NCI-H82 treated with DMSO at 0.1 percent for 48 hours (cell line): ENCODE data around the gene RPS6KA1.
"Not testable (repeated sequence)": the region's sequence is repeated elsewhere in the genome, so short reads cannot be mapped to it uniquely, and the experiment has no call there.

ENCODE experiments used
- DNase-seq: peaks from one replicate; lab custom pipeline; 2025; ENCODE audit not compliant: unreplicated experiment; lab: John Stamatoyannopoulos, UW

Gene RPS6KA1

DNA sequence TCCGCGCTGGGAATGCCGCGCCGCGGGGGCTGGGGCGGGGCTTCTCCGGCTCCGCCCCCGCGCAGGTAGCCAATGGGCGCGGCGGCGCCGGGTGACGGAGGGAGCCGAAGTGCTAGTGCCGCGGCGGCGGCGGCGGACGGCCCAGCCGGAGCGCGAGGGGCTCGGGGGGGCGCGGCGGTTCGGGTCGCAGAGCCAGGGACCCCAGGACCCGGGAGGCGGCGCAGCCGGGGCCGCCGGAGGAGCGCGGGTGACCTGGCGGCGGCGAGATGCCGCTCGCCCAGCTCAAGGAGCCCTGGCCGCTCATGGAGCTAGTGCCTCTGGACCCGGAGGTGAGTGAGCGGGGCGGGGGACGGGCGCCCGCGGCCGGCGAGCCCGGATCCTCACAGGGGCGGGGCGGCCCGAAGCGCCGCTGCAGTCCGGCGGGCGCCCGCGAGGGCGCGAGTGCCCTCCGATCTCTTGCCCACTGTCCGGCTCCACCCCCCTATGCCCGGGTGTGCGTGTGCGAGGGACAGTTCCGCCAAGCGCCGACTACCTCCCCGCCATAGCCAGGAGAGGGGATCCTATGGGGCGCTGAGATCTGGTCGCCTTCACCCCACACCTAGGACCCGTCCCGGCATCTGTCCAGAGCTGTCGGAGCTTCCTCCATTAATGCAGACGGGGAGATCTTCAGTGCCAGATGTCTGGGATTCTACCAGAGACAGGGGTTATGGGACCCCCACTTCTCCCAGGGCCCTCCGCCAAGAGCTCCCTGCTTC lies at the start of gene RPS6KA1:
TSS of gene RPS6KA1 (plus strand) at position 107 of the 755 bp plus-strand sequence. CDS start at position 267, 160 bp downstream.
- peak; percentile 66 for DNase-seq

DNA sequence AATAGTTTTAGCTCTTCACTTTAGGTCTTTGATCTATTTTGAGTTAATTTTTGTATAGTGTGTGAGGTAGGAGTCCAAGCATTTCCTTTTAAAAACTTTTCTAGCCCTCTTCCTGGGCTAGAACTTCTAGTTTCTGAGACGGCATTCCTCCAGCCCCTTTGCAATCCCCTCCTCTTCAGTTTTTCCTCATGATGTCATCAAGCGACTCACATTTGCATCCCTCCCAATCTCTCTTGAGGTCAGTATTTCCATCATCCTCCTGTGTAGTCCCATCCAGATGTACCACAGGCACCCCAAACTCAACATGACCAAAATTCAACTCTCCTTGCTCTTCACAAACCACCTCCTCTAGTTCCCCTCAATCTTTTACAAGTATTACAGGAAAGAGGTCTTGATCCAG lies 46.6 kb upstream of the RPS6KA1 start:
- DNase-seq, result no peak

DNA sequence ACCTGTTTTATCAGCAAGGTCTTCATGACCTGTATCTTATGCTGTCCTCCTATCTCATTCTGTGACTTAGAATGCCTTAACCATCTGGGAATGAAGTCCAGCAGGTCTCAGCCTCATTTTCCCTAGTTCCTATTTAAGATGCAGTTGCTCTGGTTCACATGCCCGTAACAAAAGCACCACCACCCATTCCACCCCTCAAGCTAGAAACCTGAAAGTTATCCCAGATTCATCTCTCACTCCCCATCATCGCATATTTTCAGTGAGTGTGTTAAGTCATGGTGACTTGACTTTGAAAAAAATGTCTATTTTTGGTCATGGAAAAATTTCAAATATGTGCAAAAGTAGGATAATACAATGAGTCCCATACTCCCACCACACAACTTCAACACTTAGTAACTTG lies 45.6 kb upstream of the RPS6KA1 start:
- no peak for DNase-seq

DNA sequence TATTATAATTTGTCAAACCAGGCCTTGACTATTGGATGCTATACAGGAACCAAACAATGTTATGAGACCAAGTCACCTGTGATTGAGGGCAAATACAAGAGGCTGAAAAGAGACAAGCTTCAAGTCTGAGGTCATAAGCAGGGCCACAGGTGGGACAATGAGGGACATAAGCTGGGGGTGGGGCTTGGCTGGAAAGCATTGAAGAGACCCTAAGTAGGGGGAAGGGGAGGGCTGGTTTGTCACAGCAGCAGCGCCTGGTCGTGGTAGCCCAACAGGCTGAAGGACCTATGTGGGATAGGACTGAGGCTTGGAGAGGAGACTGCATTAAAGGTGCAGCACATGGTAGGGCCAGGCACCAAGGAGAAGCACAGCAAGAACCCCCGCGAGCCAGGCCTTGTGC lies 39.4 kb upstream of the RPS6KA1 start:
- no peak for DNase-seq

DNA sequence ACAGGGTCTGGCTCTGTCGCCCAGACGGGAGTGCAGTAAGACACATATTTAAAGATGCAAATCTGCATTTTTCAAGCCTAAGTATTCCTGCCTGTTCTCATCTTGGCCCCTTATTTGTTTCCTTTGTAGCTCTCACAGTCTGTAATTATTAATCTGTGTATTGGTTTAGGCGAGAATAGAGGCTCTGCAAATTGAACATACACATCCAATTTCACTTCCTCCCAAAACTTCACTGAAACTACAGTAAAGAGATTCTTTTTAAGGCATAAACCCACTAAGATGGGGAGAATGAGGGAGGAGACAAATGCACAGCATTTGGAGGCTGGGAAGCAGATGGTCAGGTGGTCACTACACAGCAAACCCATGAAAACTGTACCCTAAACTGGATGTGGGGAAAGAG lies 36.3 kb upstream of the RPS6KA1 start:
- DNase-seq, result no peak

DNA sequence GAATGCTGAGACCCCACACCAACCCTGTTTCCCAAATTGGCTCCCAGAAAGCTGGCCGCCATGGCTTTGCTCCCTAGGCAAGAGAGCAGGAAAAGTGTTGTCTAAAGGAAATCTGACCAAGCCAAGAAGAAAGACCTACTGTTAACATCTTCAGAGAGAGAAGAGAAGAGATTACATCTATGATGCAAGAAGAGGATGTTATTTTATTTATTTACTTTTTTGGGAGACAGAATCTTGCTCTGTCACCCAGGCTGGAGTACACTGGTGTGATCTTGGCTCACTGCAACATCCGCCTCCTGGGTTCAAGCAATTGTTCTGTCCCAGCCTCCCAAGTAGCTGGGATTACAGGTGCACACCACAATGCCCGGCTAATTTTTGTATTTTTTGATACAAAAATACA lies 35.6 kb upstream of the RPS6KA1 start:
- no peak for DNase-seq

DNA sequence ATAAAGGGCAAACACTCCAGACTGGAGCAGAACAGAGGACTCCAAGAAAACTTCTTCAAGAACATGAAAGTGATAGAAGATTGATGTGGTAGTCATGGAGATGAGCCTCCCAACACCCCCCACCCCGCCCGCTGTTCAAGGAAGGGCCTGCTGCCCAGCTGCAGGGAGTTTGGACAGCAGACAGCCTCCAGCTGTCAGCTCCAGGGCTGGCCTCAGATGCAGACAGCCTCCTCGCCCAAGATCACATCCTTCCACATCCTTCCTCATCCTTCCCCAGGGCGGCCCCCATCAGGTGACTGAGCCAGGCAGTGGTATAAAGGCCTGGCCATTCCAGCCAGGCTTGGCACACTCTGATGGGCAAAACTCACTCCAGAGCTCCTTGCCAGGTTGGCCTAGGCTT lies 32.7 kb upstream of the RPS6KA1 start:
- no peak for DNase-seq

DNA sequence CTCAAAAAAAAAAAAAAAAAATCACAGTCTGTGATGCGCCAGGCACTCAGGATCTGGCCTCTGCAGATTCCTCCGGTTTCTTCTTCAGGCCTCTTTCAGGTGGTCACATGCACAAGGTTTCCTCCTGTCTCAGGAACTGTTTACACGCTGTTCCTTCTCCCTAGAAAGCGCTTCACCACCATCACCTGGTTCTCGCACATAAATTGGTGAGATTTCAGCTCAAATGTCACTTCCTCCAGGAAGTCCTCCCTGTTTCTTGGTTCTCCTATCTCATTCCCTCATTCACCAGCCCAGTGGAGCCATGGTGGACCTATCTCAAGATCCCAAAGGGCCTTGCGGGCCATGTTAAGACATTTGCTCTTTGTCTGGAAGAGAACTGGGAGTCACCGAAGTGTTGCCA lies 30.7 kb upstream of the RPS6KA1 start:
- no peak for DNase-seq

DNA sequence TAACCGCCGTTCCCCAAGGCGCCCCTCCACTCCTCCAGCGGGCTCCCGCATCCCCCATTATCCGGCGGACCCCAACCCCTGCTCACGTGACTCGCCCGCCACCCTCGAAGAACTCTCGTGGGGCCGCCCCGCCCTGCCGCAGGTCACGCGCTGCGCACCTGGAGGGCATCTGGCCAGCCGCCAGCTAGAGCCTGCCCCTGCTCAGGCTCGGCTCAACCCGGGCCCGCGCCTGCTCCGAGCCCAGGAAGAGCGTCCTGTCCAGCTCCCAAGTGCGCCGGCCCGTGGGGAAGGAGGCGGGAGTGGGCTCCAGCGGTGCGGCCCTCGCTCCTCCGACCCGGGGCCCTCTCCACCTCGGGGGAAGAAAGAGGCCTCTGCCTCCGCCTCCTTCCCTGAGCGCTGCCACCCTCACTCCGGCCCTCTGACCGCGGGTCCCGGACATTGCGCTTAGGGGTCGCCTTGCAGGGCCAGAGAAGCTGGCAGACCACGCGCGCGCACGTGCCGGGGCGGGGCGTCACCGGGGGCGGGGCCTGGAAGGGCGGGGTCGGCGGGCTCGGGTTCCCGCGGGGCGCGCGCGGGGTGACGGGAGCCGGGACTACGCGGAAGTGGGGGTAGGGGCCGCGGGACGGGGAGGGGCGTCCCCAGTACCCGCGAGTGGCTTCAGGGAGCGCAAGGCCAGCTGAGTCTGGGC lies 28.9 kb upstream of the RPS6KA1 start:
- peak; percentile 34 for DNase-seq

DNA sequence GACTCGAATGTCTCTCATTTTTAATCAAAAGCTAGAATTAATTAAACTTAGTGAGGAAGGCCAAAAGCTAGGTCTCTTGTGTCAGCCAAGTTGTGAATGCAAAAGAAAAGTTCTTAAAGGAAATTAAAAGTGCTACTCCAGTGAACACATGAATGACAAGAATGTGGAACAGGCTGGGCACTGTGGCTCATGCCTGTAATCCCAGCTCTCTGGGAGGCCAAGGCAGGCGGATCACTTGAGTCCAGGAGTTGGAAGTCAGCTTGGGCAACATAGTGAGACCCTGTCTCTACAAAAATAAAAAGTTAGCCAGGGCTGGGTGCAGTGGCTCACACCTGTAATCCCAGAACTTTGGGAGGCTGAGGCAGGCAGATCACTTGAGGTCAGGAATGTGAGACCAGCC lies 18.9 kb upstream of the RPS6KA1 start:
- not testable (repeated sequence) for DNase-seq

DNA sequence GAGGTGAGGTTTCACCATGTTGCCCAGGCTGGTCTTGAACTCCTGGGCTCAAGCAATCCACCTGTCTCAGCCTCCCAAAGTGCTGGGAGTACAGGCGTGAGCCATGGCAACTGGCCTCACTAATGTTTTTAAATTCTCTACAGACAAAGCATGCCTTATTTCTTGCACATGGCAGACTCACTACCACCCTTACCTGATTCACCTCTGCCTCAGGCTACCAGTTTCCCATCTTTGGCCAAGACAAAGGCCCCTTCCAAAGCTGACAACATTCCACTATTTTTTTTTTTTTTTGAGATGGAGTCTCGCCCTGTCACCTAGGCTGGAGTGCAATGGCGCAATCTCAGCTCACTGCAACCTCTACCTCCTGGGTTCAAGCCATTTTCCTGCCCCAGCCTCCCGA lies 13.7 kb upstream of the RPS6KA1 start:
- not testable (repeated sequence) for DNase-seq

DNA sequence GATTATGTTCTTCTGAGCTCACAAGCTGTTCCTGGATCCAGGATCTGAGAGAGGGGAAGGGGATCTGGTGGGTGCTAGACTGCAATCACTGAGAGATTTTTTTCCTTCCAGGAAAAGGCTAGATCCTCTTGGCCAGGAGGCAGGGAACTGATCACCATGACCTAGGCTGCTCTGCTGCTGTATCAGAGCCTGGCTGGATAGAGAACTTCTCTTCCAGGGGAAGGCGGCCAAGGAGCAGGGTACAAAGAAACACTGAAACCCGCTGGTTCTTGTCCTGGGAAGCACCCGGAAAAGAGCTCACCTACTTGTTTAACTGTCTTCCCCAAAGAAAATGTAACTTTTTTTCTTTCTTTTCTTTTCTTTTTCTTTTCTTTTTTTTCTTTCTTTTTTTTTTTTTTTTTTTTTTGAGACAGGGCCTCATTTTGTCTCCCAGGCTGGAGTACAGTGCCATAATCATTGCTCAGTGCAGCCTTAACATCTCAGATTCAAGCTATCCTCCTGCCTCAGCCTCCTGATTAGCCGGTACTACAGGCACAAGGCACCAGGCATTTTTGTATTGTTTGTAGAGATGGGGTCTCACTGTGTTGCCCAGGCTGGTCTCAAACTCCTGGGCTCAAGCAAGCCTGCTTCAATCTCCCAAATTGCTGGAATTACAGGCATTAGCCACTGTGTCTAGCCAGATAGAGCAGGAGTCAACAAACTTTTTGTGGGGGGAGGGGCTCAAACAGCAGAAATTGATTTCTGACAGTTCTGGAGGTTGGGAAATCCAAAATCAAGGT lies 12.4 kb upstream of the RPS6KA1 start:
- peak; percentile 34 for DNase-seq

DNA sequence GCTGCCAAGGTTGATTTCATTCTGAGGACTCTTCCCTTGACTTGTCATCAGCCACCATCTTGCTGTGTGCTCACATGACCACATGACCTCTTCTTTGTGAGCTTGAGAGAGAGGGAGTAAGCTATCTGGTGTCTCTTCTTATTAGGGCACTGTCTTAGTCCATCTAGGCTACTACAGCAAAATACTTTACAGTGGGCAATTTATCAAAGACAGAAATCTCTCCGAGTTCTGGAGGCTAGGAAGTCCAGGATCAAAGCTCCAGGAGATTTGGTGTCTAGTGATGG lies 11.9 kb upstream of the RPS6KA1 start:
- no peak for DNase-seq

DNA sequence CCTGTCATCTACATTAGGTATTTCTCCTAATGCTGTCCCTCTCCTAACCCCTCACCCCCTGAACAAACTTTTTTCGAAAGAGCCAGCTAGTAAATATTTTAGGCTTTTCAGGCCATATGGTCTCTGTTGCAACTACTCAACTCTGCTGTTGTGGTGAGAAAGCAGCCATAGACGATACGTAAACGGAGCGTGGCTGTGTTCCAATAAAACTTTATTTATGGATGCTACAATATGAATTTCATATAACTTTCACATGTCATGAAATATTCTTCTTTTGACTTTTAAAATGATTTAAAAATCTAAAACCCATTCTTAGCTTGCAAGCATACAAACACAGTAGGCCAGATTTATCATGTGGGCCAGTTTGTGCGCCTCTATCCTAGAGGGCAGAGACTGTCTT lies 11.2 kb upstream of the RPS6KA1 start:
- no peak for DNase-seq

DNA sequence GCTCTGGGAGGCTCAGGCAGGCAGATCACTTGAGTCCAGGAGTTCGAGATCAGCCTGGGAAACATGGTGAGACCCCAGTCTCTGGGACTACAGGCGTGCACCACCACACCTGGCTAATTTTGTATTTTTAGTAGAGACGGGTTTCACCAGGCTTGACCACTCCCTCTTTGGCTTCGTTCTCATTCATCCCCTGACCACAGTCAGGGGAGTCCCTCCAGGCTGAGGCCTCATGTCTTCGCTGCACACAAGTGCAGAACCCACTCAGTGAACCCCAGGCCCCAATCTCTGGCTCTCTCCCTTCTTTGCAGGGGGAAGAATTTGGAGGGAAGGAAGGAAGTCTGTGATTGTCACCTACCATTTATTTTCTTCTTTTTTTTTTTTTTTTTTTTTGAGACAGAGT lies 9.2 kb upstream of the RPS6KA1 start:
- DNase-seq, result no peak

DNA sequence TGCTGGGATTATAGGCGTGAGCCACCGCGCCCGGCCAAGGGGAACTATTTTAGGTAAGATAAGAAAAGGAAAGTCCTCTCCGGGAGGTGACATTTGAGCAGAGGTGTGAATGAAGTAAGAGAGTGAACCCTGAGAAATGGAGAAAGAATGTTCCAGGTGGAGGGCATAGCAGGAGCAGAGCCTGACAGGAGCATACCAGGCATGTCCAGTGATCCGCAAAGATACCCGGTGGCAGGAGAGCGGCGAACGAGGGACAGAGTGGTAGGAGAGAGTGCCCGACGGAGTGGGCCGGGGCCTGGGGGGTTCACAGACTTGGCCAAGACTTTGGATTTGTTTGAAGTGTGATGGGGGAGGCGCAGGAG lies 7.9 kb upstream of the RPS6KA1 start:
- DNase-seq, result no peak

DNA sequence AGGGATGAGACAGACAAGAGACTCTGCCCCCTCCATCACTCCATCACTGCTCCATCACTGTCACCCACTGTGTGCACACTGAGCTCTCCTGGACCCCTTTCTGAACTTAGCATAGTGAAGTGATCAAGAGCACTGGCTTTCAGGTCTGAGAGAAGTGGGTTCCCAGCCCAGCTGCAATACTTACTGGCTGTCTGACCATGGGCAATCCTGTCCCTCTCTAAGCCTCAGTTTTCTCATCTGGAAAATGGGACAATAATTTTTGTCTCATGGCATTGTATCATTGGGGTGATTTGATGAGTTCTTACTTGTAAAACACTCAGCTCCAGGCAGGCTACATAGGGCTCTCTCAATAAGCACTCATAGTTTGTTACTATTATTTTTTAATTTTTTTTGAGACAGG lies 7.5 kb upstream of the RPS6KA1 start:
- DNase-seq, result no peak

DNA sequence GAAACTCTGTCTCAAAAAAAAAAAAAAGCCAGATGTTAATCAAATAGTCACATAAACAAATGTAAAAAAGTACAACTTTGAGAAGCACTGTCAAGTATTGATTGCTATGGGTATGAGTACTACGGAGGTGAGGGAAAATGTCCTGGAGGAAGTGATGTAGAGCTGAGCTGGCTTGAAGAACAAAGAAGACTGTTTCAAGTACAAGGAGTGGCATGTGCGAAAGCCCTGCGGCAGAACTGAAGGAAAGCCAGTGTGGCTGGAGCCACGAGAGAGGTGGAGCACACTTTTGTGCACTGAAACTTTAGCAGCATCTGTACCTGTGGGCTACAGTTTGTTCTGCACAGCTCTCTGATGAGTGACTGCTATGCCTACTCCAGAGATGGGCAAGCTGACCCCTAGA lies 5.4 kb upstream of the RPS6KA1 start:
- no peak for DNase-seq

DNA sequence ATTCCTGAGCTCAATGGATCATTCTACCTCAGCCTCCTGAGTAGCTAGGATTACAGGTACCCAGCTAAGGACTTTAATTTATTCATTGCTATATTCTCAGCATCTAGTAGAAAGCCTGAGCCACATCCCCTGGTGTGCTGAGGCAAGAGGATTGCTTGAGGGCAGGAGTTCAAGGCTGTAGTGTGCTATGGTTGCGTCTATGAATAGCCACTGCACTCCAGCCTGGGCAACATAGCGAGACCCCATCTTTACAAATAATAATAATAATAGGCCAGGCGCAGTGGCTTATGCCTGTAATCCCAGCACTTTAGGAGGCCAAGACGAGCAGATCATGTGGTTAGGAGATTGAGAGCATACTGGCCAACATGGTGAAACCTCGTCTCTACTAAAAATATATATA lies 3.3 kb upstream of the RPS6KA1 start:
- no peak for DNase-seq

DNA sequence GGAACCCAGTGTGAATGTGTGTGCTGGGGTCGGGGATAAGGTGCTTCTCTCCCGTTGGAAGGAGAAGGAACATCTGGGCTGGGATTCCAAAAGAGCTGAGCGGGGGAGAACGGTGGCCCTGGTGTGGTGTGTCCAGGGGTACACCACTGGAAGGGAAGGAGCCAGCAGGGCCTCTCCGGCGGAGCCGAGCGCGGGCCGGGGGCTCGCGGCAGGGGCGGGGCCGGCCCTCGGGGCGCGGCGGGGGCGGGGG lies 231 bp upstream of the RPS6KA1 start:
- no peak for DNase-seq

DNA sequence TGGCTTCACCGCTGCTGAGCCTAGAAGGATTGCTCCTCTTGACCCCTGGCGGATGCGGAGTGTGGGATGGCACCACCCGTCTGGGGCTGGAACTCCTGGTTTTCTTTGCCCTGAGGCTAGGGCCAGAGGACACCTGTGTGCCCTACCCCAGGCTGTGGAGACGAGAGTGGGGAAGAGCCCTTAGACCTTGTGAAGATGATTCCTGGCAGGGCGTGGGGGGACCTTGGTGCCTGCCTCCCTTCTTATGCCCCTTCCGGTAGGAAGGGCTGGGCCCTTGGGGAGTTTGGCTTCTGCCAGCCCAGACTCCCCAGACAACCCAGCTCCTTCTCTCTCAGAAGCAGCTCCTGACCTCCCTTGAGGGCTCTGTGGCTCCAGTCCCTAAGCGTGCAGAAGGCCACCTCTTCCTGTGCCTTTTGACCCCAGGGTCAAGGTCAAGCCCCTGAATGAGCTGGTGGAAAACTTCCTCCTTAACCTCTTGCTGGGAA lies 891 bp downstream of the RPS6KA1 start:
- no peak for DNase-seq

DNA sequence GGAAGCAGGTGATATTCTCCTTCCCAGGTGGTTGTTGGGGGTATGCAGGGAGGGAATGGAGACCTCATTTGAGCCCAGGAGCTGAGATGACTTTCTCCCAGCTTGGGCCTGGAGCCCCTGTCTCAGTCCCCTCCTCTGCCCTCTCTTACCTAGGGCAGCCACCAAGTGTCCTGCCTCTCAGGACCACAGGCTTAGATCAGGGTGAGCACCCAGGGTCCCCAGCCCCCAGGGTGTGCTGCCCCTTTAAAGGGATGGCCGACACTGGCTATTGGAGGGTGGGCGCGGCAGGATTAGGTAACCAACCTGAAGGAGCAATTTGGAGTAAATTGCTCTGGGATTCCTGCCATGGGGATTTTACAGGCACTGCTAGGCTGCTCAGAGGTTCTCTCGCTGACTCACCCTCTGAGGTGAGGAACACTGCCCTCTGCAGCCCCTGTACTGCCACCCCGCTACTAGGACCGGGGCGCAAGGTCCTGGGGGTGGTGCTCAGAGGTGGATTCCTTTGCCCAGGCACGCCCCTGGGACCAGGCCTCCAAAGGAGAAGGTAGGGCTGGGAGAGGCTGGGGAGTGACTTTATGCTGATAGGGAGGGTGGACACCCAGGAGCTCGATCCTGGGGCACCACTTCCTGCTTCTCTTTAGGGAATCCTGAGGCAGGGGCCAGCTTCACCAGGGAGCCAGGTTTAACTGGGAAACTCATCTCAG lies 1.5 kb downstream of the RPS6KA1 start:
- no peak for DNase-seq
